K562 (cell line): Measurements from ENCODE around the gene RNF138. TPM values are rescaled to one million over a fixed set of nuclear protein-coding genes. Genes with fewer than 3 reads are reported as not detected.

Source experiments
- ATAC-seq: fragments of 200-7000 bp; cut with Tn5 transposase; 3 replicates; pipeline ENCODE4 v1.9.1; 2020; ENCODE audit warnings: moderate library complexity
- BruUV-seq: library from RNA; stranded (reverse); fragments of 400-500 nt; replicated peaks from 2 replicates; lab custom pipeline; 2021; lab: Mats Ljungman, UMichigan
- CTCF ChIA-PET: fragments of 300-600 bp; formaldehyde crosslinking; extraction: SDS; loops from one replicate; lab custom pipeline; 2021; ENCODE audit warnings: low intra/inter-chr PET ratio; lab: Yijun Ruan, JAX
- POLR2A ChIA-PET: fragments of 300-600, 350-650 bp; sonication (Branson Sonifier 250); formaldehyde crosslinking; extraction: SDS; loops from one replicate; lab custom pipeline; 2021; ENCODE audit warnings: antibody characterized with exemption, inconsistent platforms; lab: Yijun Ruan, JAX
- DNase-seq, 4 experiments: peaks; one replicate each; pipeline versions ENCODE4 v3.0.0 to v3.0.0-alpha.2; 2011 to 2018; ENCODE audit warnings: low spot score in 3 of 4, mixed read lengths in 3 of 4; ENCODE audit errors: extremely low read depth in 1 of 4
- FAIRE-seq: peaks from 2 replicates; lab custom pipeline; 2011; peaks lifted over from hg19 to GRCh38; lab: Jason Lieb, UNC
- H2AFZ ChIP-seq: 2 replicates; pipeline ENCODE4 v1.6.0; 2011; ENCODE audit warnings: low read depth, low read length, control low read depth, inconsistent platforms
- H3K27ac ChIP-seq: fragments of 200-600 bp; 3 replicates; pipeline ENCODE4 v1.8.0; 2011; ENCODE audit warnings: low read depth, mild to moderate bottlenecking, control low read depth, inconsistent platforms, low read length, moderate library complexity, mixed read lengths; ENCODE audit errors: extremely low read depth
- H3K27me3 ChIP-seq, 2 experiments: fragments of 300-600 bp in 1 of 2; 2 replicates in 1 of 2; 3 replicates in 1 of 2; pipeline versions ENCODE4 v1.6.0 to v1.8.0; 2011; ENCODE audit warnings: inconsistent platforms in 2 of 2, low read length in 2 of 2, mild to moderate bottlenecking in 1 of 2, mixed read lengths in 1 of 2, moderate library complexity in 1 of 2; ENCODE audit not compliant: control insufficient read depth in 2 of 2, insufficient read depth in 2 of 2
- H3K36me3 ChIP-seq: fragments of 300-600 bp; 3 replicates; pipeline ENCODE4 v1.8.0; 2011; ENCODE audit warnings: mild to moderate bottlenecking, low read length, inconsistent platforms; ENCODE audit not compliant: control insufficient read depth, insufficient read depth
- H3K4me1 ChIP-seq, 2 experiments: fragments of 200-600 bp in 1 of 2; replicated peaks in 1 of 2; 2 replicates in 1 of 2; 3 replicates in 1 of 2; pipeline versions ENCODE4 v1.5.1 to v1.8.0; 2011; ENCODE audit warnings: inconsistent platforms in 2 of 2, low read length in 2 of 2, mild to moderate bottlenecking in 1 of 2, mixed read lengths in 1 of 2, moderate library complexity in 1 of 2; ENCODE audit not compliant: control insufficient read depth in 2 of 2, insufficient read depth in 2 of 2
- H3K4me2 ChIP-seq: 2 replicates; pipeline ENCODE4 v1.6.1; 2011; ENCODE audit warnings: low read length, control low read depth, inconsistent platforms, mixed read lengths; ENCODE audit not compliant: insufficient read depth
- H3K4me3 ChIP-seq: fragments of 200-600 bp; sonication (generic), shearing (Covaris generic); 2 replicates; pipeline ENCODE4 v1.5.1; 2016; ENCODE audit warnings: control low read depth, inconsistent platforms
- H3K79me2 ChIP-seq: fragments of 200-600 bp; 3 replicates; pipeline ENCODE4 v1.8.0; 2011; ENCODE audit warnings: low read length, inconsistent platforms; ENCODE audit not compliant: control insufficient read depth, insufficient read depth
- H3K9ac ChIP-seq, 2 experiments: 2 replicates each; pipeline versions ENCODE4 v1.6.0 to v1.6.1; 2011; ENCODE audit warnings: low read depth in 2 of 2, low read length in 2 of 2, control low read depth in 1 of 2, inconsistent platforms in 1 of 2, mild to moderate bottlenecking in 1 of 2, mixed read lengths in 1 of 2; ENCODE audit not compliant: insufficient read depth in 1 of 2
- H3K9me1 ChIP-seq: one replicate; pipeline ENCODE4 v1.6.0; 2011; ENCODE audit warnings: inconsistent platforms, mild to moderate bottlenecking, low read length, moderate library complexity; ENCODE audit not compliant: control insufficient read depth, insufficient read depth
- H3K9me3 ChIP-seq: replicated peaks from 2 replicates; pipeline ENCODE4 v1.5.1; 2011; ENCODE audit warnings: low read depth, low read length, inconsistent platforms; ENCODE audit not compliant: control insufficient read depth, insufficient read depth
- H4K20me1 ChIP-seq: replicated peaks from 2 replicates; pipeline ENCODE4 v1.6.1; 2011; ENCODE audit warnings: low read length, inconsistent platforms, mixed read lengths; ENCODE audit not compliant: control insufficient read depth, insufficient read depth
- CBX3 ChIP-seq, 2 experiments: IDR thresholded peaks; 1 replicate in 1 of 2; 2 replicates in 1 of 2; pipeline ENCODE4 v1.6.1; 2012; ENCODE audit warnings: inconsistent platforms in 2 of 2, low read length in 2 of 2, borderline replicate concordance in 1 of 2, control low read depth in 1 of 2
- COPS2 ChIP-seq: fragments of 450-650 bp; conservative IDR thresholded peaks from 2 replicates; pipeline ENCODE4 v1.6.1; 2016; ENCODE audit warnings: mild to moderate bottlenecking, moderate library complexity
- CREM ChIP-seq: IDR thresholded peaks from 2 replicates; pipeline ENCODE4 v1.6.1; 2014; ENCODE audit warnings: antibody characterized with exemption, low read depth
- RFX1 ChIP-seq: fragments of 450-650 bp; IDR thresholded peaks from 2 replicates; pipeline ENCODE4 v1.6.1; 2016; ENCODE audit warnings: mild to moderate bottlenecking, moderate library complexity
- SRSF7 ChIP-seq: fragments of 200-400 bp; formaldehyde crosslinking; optimal IDR thresholded peaks from 2 replicates; pipeline ENCODE3; 2017; ENCODE audit warnings: mild to moderate bottlenecking, low read depth, low read length
- STAG1 ChIP-seq: sonication (generic); formaldehyde crosslinking; IDR thresholded peaks from 2 replicates; pipeline ENCODE4 v1.5.0; 2020; ENCODE audit warnings: missing genetic modification reagents, borderline replicate concordance
- ZNF76 ChIP-seq: fragments of 250-450 bp; sonication (Bioruptor Pico); IDR thresholded peaks from 2 replicates; pipeline ENCODE4 v1.4.0; 2020; ENCODE audit warnings: mild to moderate bottlenecking, moderate library complexity, borderline replicate concordance
- WGBS: fragments of 100-300 bp; shearing (Covaris generic); methylation state at CpG from one replicate; pipeline ENCODE4 v1.1.6; 2016; ENCODE audit warnings: low coverage, mixed read lengths; ENCODE audit not compliant: insufficient coverage; ENCODE audit errors: missing lambda C conversion rate; 5-methylcytosine and 5-hydroxymethylcytosine counted together
- in situ Hi-C: fragments of 300-500 bp; cut with MboI; formaldehyde crosslinking; loops from 4 replicates; pipeline ENCODE4 v1.15.0; 2018; ENCODE audit warnings: inconsistent platforms, mixed read lengths
- intact Hi-C: fragments of 100-400 bp; cut with micrococcal nuclease; formaldehyde crosslinking; loops from 2 replicates; pipeline ENCODE4 v1.14.2; 2022
- polyA plus RNA-seq, 8 experiments: library from polyadenylated mRNA; depleted of rRNA in 4 of 8; stranded (reverse) in 5 of 8; unstranded in 3 of 8; fragments of >200 nt; fragmentation: Nextera tagmentation in 2 of 8; fragmentation: Illumina TruSeq in 1 of 8; extraction: Ambion mirVana in 2 of 8; extraction: Trizol in 1 of 8; gene quantifications; 2 replicates each; pipeline versions ENCODE4 v1.2.1 to v1.2.3, GENCODE V29; 2011 to 2014; ENCODE audit warnings: inconsistent platforms in 1 of 8, missing spikeins in 1 of 8
- total RNA-seq, 7 experiments: library from RNA; depleted of rRNA in 6 of 7; stranded (reverse); fragments of >200 nt in 6 of 7; fragmentation: Illumina TruSeq in 2 of 7; extraction: Trizol in 2 of 7; gene quantifications; 2 replicates each; pipeline versions ENCODE4 v1.2.1 to v1.2.3, GENCODE V29; 2011 to 2021; ENCODE audit warnings: low replicate concordance in 1 of 7
- TF ChIP-seq, protein P1 (sequence below): fragments of 200-800 bp; sonication (Bioruptor generic); IDR thresholded peaks from 2 replicates; pipeline ENCODE4 v1.6.1; 2017; ENCODE audit warnings: missing genetic modification characterization, missing compliant biosample characterization
- TF ChIP-seq, protein P2 (sequence below), 2 experiments: fragments of 450-650 bp; formaldehyde crosslinking in 1 of 2; IDR thresholded peaks; 2 replicates each; pipeline versions ENCODE4 v1.4.0 to v1.6.1; 2014 to 2020; ENCODE audit warnings: mild to moderate bottlenecking in 2 of 2, borderline replicate concordance in 1 of 2, low read depth in 1 of 2

RNF138 gene
- total and polyA plus RNA-seq, 9 of the 15 experiments (the other 6 are each of a cell fraction or from before 2014, with no cell fraction given), result 47.6 to 100 (median 62.5) TPM

GRCh38 chr18:32048507-32049091 lies 43.1 kb upstream of the RNF138 start (continued):
- TF ChIP-seq RFX1, result peak; percentile 38; the same call in 1 of the 2 replicates

- intact Hi-C loops, result no loop called here
- Histone ChIP-seq H3K9ac (no peak overlapping the region), H4K20me1 (no peaks in the 10 kb centered on the region), H3K4me1 (no peaks in the 10 kb centered on the region), H3K79me2 (no peaks in the 10 kb centered on the region), H3K9me1 (no peaks in the 10 kb centered on the region), H3K27me3 (peaks cover 0 to 3% of the 10 kb centered on the region in 2 experiments; a peak in 3 of 5 replicates), H2AFZ (no peak overlapping the region), H3K27ac (no peak overlapping the region), H3K9me3 (no peaks in the 10 kb centered on the region), H3K4me2 (no peak overlapping the region), H3K36me3 (no peaks in the 10 kb centered on the region), H3K4me3 (no peak overlapping the region)
- FAIRE-seq, result no peak
- in situ Hi-C loops, result no loop called here
- POLR2A ChIA-PET, result no interaction called here
- BruUV-seq, result no TSS peak
- 3% methylated on average over 2 of the region's 3 CpGs for WGBS
- CTCF ChIA-PET, result no interaction called here
- peak; percentile 16; the same call in 2 of the 3 replicates for ATAC-seq
- DNase-seq, result no peak
- TF ChIP-seq ZNF76 (no peak), SRSF7 (no peak), CBX3 (IDR thresholded peaks at IDR 0.05; ENCODE audit: borderline replicate concordance in 1 of 2, low read length in 2 of 2) (no peak), STAG1 (CRISPR knock-in tag) (no peak), COPS2 (no peak), CREM (0 out of 2 replicates have a peak, but pooled peaks have one; percentile 30)
- TF ChIP-seq, protein P1, sequence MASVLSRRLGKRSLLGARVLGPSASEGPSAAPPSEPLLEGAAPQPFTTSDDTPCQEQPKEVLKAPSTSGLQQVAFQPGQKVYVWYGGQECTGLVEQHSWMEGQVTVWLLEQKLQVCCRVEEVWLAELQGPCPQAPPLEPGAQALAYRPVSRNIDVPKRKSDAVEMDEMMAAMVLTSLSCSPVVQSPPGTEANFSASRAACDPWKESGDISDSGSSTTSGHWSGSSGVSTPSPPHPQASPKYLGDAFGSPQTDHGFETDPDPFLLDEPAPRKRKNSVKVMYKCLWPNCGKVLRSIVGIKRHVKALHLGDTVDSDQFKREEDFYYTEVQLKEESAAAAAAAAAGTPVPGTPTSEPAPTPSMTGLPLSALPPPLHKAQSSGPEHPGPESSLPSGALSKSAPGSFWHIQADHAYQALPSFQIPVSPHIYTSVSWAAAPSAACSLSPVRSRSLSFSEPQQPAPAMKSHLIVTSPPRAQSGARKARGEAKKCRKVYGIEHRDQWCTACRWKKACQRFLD, result no peak
- TF ChIP-seq, protein P2, sequence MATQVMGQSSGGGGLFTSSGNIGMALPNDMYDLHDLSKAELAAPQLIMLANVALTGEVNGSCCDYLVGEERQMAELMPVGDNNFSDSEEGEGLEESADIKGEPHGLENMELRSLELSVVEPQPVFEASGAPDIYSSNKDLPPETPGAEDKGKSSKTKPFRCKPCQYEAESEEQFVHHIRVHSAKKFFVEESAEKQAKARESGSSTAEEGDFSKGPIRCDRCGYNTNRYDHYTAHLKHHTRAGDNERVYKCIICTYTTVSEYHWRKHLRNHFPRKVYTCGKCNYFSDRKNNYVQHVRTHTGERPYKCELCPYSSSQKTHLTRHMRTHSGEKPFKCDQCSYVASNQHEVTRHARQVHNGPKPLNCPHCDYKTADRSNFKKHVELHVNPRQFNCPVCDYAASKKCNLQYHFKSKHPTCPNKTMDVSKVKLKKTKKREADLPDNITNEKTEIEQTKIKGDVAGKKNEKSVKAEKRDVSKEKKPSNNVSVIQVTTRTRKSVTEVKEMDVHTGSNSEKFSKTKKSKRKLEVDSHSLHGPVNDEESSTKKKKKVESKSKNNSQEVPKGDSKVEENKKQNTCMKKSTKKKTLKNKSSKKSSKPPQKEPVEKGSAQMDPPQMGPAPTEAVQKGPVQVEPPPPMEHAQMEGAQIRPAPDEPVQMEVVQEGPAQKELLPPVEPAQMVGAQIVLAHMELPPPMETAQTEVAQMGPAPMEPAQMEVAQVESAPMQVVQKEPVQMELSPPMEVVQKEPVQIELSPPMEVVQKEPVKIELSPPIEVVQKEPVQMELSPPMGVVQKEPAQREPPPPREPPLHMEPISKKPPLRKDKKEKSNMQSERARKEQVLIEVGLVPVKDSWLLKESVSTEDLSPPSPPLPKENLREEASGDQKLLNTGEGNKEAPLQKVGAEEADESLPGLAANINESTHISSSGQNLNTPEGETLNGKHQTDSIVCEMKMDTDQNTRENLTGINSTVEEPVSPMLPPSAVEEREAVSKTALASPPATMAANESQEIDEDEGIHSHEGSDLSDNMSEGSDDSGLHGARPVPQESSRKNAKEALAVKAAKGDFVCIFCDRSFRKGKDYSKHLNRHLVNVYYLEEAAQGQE (IDR thresholded peaks at IDR 0.05; ENCODE audit: borderline replicate concordance), result no peak
- TF ChIP-seq, protein P2 (CRISPR knock-in tag; IDR thresholded peaks at IDR 0.05; ENCODE audit: low read depth), result no peak
These were observed 42.1 kb upstream of the RNF138 start for GRCh38 chr18:32049393-32050171.
